Pancreas (tissue), 10 donors: ENCODE results near the gene DMGDH. TPM values are rescaled to one million over a fixed set of nuclear protein-coding genes. Genes with fewer than 3 reads are reported as not detected.
A peak's percentile ranks its signal among the peaks of the same experiment; 100 is the strongest.

ENCODE experiments used
- ATAC-seq, 4 donors: fragments of 200-7000 bp; cut with Tn5 transposase; one replicate each; pipeline versions ENCODE4 v1.8.0 to v1.9.1; 2020; ENCODE audit warnings: mild to moderate bottlenecking in 4 of 4, moderate library complexity in 4 of 4
- DNase-seq, 6 donors: peaks; one replicate each; pipeline ENCODE4 v3.0.0-alpha.2; 2020
- FAIRE-seq: peaks from 2 replicates; lab custom pipeline; 2012; peaks lifted over from hg19 to GRCh38; lab: Jason Lieb, UNC
- H3K27ac ChIP-seq, 4 donors: fragments of 200-600 bp; sonication (generic); 1 replicate in 3 of 4; 2 replicates in 1 of 4; pipeline versions ENCODE4 v1.5.0 to v1.8.0; 2020
- H3K27me3 ChIP-seq, 4 donors: fragments of 200-600 bp; one replicate each; pipeline ENCODE4 v1.8.0; 2021
- H3K36me3 ChIP-seq, 3 donors: fragments of 200-600 bp; sonication (generic) in 1 of 3; one replicate each; pipeline versions ENCODE4 v1.5.0 to v1.8.0; 2020 to 2021
- H3K4me1 ChIP-seq, 3 donors: fragments of 200-600 bp; one replicate each; pipeline ENCODE4 v1.8.0; 2021
- H3K4me3 ChIP-seq, 4 donors: fragments of 200-600 bp; sonication (generic) in 2 of 4; one replicate each; pipeline versions ENCODE4 v1.5.0 to v1.8.0; 2020 to 2021
- H3K9me3 ChIP-seq, 4 donors: fragments of 200-600 bp; one replicate each; pipeline ENCODE4 v1.8.0; 2021
- WGBS, 2 donors: extraction: QIAGEN DNeasy Blood & Tissue Kit; methylation state at CpG; one replicate each; pipeline ENCODE4 v1.1.7; 2013; 5-methylcytosine and 5-hydroxymethylcytosine counted together
- intact Hi-C, 3 donors: fragments of 100-400 bp; cut with DNase I; formaldehyde crosslinking; loops; one replicate each; pipeline versions ENCODE4 v1.11.1 to v1.14.2; 2022
- polyA plus RNA-seq, 2 donors: library from polyadenylated mRNA; stranded (reverse); fragments of 200-250 nt; gene quantifications; one replicate each; pipeline ENCODE4 v1.2.3, GENCODE V29; 2013
- total RNA-seq, 6 donors: library from RNA; stranded (reverse); fragmentation: NEBNext Ultra II Directional in 4 of 6; extraction: Animal tissue kit (Norgen Biotek cat#: 25700) in 4 of 6; gene quantifications; one replicate each; pipeline versions ENCODE4 v1.2.1 to v1.2.4, GENCODE V29; 2021 to 2023
- TF ChIP-seq, protein P1 (sequence below), 4 donors: fragments of 200-600 bp; sonication (generic) in 3 of 4; IDR thresholded peaks; one replicate each; pipeline versions ENCODE4 v1.5.0 to v1.8.0; 2021; ENCODE audit warnings: antibody characterized with exemption in 4 of 4
- donor health status: healthy with polysubstance abuse.
- donor health status: DM: no; HTN: no; CAD: no; lungs with moderate emphysema.
- donor health status: DM: no; HTN: no; CAD: no.
- donor health status: control.
- donor health status: control.
- donor health status: Bipolar disorder and iron deficiency.
- donor health status: DM: yes; HTN: yes; CAD: no.
- donor health status: DM: no; HTN: no; CAD: no.
- donor health status: DM: no; HTN: no; CAD: no.
- donor health status: DM: yes; HTN: yes; CAD: no.

Gene DMGDH
- total and polyA plus RNA-seq, 8 donors: 0.23 to 4.9 (median 1.5) TPM

DNA sequence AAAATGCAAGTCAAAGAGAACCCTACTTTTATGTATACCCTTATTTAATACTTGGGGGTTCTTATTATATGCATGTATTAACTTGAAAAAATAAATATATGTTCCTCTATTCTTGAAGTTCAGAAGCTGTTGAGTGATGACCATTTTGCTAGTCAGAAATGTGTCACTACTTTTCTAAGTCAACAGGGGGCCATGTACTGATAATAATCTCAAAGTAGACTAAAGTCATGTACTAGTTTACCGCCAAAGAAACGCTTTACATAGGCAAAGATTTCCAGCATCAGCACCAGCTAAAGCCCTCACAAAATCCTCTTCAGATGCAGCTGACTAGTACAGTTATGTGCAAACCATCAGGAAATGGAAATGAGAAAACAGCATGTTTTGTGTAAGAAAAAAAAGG lies 36.4 kb upstream of the DMGDH start:
- TF ChIP-seq, protein P1, sequence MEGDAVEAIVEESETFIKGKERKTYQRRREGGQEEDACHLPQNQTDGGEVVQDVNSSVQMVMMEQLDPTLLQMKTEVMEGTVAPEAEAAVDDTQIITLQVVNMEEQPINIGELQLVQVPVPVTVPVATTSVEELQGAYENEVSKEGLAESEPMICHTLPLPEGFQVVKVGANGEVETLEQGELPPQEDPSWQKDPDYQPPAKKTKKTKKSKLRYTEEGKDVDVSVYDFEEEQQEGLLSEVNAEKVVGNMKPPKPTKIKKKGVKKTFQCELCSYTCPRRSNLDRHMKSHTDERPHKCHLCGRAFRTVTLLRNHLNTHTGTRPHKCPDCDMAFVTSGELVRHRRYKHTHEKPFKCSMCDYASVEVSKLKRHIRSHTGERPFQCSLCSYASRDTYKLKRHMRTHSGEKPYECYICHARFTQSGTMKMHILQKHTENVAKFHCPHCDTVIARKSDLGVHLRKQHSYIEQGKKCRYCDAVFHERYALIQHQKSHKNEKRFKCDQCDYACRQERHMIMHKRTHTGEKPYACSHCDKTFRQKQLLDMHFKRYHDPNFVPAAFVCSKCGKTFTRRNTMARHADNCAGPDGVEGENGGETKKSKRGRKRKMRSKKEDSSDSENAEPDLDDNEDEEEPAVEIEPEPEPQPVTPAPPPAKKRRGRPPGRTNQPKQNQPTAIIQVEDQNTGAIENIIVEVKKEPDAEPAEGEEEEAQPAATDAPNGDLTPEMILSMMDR (IDR thresholded peaks at IDR 0.05): no peak
- WGBS, 2 donors: 87 to 89% methylated on average over 2 of the region's 2 CpGs
- intact Hi-C loops: no loop called here
- ATAC-seq: no peak
- no peaks in the 10 kb centered on the region for H3K27me3 ChIP-seq
- no peak overlapping the region for H3K4me3 ChIP-seq
- no peaks in the 10 kb centered on the region for H3K9me3 ChIP-seq
- H3K27ac ChIP-seq: no peak overlapping the region
- no peaks in the 10 kb centered on the region for H3K36me3 ChIP-seq
- H3K4me1 ChIP-seq: peaks cover 0 to 6% (median 0%) of the 10 kb centered on the region in 3 donors
- DNase-seq: no peak
- FAIRE-seq: no peak

DNA sequence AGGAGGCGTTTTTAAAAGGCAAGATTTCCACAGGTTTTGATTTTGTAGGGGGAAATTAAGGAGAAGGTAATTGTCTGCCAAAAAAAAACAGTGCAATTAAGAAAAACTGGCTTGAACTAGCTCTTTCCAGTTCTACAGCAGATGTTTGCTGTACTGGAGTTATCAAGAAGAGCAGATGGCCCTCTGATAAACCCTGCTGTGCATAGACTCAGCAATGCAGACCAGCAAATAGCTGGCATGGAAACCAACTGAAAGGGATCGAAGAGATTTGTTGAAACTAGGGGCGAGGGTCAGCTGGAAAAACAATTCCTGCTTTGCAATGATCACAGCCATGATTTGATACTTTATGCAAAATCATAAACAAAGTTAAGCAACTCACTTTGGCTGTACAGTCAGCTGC lies 24.3 kb upstream of the DMGDH start:
- no peaks in the 10 kb centered on the region for H3K9me3 ChIP-seq
- no peaks in the 10 kb centered on the region for H3K27me3 ChIP-seq
- peaks cover 0 to 9% (median 7%) of the 10 kb centered on the region in 3 donors for H3K4me1 ChIP-seq
- 35 to 37% methylated on average over 3 of the region's 3 CpGs for WGBS, 2 donors
- FAIRE-seq: no peak
- TF ChIP-seq, protein P1 (IDR thresholded peaks at IDR 0.05): no peak
- DNase-seq: no peak
- H3K4me3 ChIP-seq: no peak overlapping the region
- ATAC-seq: peak in 3 of 4 donors; percentile 54 to 68 (median 56)
- intact Hi-C loops: no loop called here
- H3K36me3 ChIP-seq: no peaks in the 10 kb centered on the region
- no peak overlapping the region for H3K27ac ChIP-seq

DNA sequence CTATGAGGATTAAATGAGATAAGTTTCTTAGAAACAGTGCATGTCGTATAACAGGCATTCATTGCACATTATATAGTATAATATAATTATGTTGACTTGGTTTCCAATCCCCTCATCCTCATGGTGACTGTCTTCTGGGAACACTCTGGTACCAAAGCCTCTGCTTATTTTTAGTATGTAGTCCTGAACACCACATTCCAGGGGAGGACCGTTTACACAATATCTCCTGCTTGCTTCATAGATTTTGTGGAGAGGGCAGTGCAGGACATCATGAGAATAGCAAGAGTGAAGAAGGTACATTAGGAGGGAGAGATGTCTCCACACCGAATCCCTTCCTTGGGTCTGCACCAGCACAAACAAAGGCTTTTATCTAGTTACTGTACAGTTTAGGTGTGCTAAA lies 21.6 kb upstream of the DMGDH start:
- DNase-seq (no peak), FAIRE-seq (no peak), ATAC-seq (no peak)
- Histone ChIP-seq H3K4me1 (peaks cover 0 to 9% (median 7%) of the 10 kb centered on the region in 3 donors), H3K27me3 (no peaks in the 10 kb centered on the region), H3K36me3 (no peaks in the 10 kb centered on the region), H3K4me3 (no peak overlapping the region), H3K27ac (no peak overlapping the region), H3K9me3 (no peaks in the 10 kb centered on the region)
- TF ChIP-seq, protein P1 (IDR thresholded peaks at IDR 0.05): no peak
- 68 to 71% methylated on average over 3 of the region's 3 CpGs for WGBS, 2 donors
- intact Hi-C loops: no loop called here

DNA sequence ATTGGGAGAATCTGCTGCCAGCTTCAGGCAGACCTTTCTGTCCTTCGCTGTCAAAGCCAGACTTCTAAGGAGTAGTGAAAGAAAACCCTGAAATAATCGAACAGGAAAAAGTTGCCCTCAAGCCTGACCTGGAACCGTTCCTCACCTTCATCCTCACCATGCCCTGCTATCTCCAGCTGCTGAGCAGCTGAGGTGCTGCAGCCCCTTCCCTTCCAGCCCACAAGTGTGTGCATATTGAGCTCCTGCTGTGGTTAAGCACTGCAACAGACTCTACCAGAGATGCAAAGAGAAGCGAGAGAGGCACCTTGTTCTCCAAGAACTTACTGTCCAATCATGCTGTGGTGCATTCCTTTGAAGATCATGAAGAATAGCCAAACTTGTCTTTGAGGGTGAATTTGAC lies 19.0 kb upstream of the DMGDH start:
- H3K4me1 ChIP-seq: peaks cover 0 to under 1% (median under 1%) of the 10 kb centered on the region in 3 donors
- TF ChIP-seq, protein P1 (IDR thresholded peaks at IDR 0.05): no peak
- no peaks in the 10 kb centered on the region for H3K9me3 ChIP-seq
- WGBS, 2 donors: 81 to 91% methylated on average over 4 of the region's 4 CpGs
- H3K27me3 ChIP-seq: no peaks in the 10 kb centered on the region
- H3K27ac ChIP-seq: no peak overlapping the region
- no peak for FAIRE-seq
- H3K4me3 ChIP-seq: no peak overlapping the region
- intact Hi-C loops: no loop called here
- ATAC-seq: no peak
- DNase-seq: no peak
- no peaks in the 10 kb centered on the region for H3K36me3 ChIP-seq

DNA sequence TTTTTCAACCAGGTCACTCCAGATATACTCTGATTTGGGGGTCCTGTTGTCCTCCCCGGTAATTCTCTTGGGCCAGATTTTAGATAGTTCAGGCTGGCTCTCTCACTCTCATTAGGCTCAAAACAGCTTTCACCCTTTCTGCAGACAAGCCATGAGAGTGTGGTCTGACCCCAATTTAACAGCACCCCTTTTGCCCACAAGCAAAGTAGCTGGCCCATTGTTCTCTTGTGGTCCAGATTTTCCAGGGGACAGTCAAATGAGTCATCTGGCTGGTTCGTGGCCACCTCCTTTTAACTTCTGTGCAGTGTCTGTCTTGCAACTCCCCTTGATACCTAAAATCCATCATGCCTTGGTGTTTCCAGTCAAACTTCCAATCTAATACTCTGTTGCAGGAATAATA lies 16.6 kb upstream of the DMGDH start:
- ATAC-seq: no peak
- DNase-seq: no peak
- no peak overlapping the region for H3K4me3 ChIP-seq
- WGBS, 2 donors: 80 to 85% methylated on average over 2 of the region's 2 CpGs
- no peaks in the 10 kb centered on the region for H3K27me3 ChIP-seq
- TF ChIP-seq, protein P1 (IDR thresholded peaks at IDR 0.05): no peak
- FAIRE-seq: no peak
- no peaks in the 10 kb centered on the region for H3K9me3 ChIP-seq
- no peaks in the 10 kb centered on the region for H3K4me1 ChIP-seq
- no peaks in the 10 kb centered on the region for H3K36me3 ChIP-seq
- intact Hi-C loops: no loop called here
- no peak overlapping the region for H3K27ac ChIP-seq
